Keratinocyte (primary cell): Measurements from ENCODE around the gene BTN2A1.

Experiments
- CTCF ChIP-seq, 3 experiments: IDR thresholded peaks in 1 of 3; conservative IDR thresholded peaks in 1 of 3; optimal IDR thresholded peaks in 1 of 3; 2 replicates in 2 of 3; 3 replicates in 1 of 3; pipeline versions ENCODE3 to v1.5.1; 2011; ENCODE audit warnings: low read length in 3 of 3, mild to moderate bottlenecking in 3 of 3, moderate library complexity in 2 of 3, control low read depth in 1 of 3, inconsistent platforms in 1 of 3; ENCODE audit not compliant: insufficient read depth in 2 of 3; ENCODE audit errors: extremely low read depth in 1 of 3
- EZH2 ChIP-seq: IDR thresholded peaks from one replicate; pipeline ENCODE4 v1.6.1; 2012; ENCODE audit warnings: inconsistent platforms, mild to moderate bottlenecking, low read length, moderate library complexity

- no peak for TF ChIP-seq EZH2
- no peak for TF ChIP-seq CTCF (optimal IDR thresholded peaks at IDR 0.05 in 1 of 3, IDR thresholded peaks at IDR 0.05 in 1 of 3, conservative IDR thresholded peaks at IDR 0.05 in 1 of 3; ENCODE audit: extremely low read depth in 1 of 3, insufficient read depth in 2 of 3, low read length in 3 of 3)
Measured at GRCh38 chr6:26414281-26414680, 43.5 kb upstream of the BTN2A1 start.
